Spleen (tissue), 11 donors: ENCODE measurements around the gene P2RY11. TPM values are rescaled to one million over a fixed set of nuclear protein-coding genes. Genes with fewer than 3 reads are reported as not detected.

Source experiments
- DNase-seq: peaks from one replicate; pipeline ENCODE4 v3.0.0-alpha.2; 2020
- H3K27ac ChIP-seq, 8 donors: fragments of 200-600 bp; sonication (generic) in 7 of 8; 1 replicate in 4 of 8; 2 replicates in 4 of 8; pipeline versions ENCODE4 v1.5.0 to v1.8.0; 2016 to 2021; ENCODE audit warnings: inconsistent platforms in 4 of 8, mild to moderate bottlenecking in 4 of 8, moderate library complexity in 1 of 8
- H3K27me3 ChIP-seq, 7 donors: fragments of 200-600 bp; sonication (generic) in 6 of 7; replicated peaks in 1 of 7; 1 replicate in 4 of 7; 2 replicates in 3 of 7; pipeline versions ENCODE4 v1.5.0 to v1.8.0; 2016 to 2021; ENCODE audit warnings: inconsistent platforms in 3 of 7, mild to moderate bottlenecking in 1 of 7
- H3K36me3 ChIP-seq, 6 donors: fragments of 200-600 bp; sonication (generic) in 5 of 6; 1 replicate in 4 of 6; 2 replicates in 2 of 6; pipeline versions ENCODE4 v1.5.0 to v1.8.0; 2016 to 2021; ENCODE audit warnings: inconsistent platforms in 2 of 6
- H3K4me1 ChIP-seq, 6 donors: fragments of 200-600 bp; sonication (generic) in 5 of 6; 1 replicate in 3 of 6; 2 replicates in 3 of 6; pipeline versions ENCODE4 v1.5.0 to v1.8.0; 2016 to 2021; ENCODE audit warnings: inconsistent platforms in 3 of 6
- H3K4me3 ChIP-seq, 8 donors: fragments of 200-600 bp; sonication (generic) in 7 of 8; 1 replicate in 4 of 8; 2 replicates in 4 of 8; pipeline versions ENCODE4 v1.5.0 to v1.8.0; 2016 to 2021; ENCODE audit warnings: inconsistent platforms in 4 of 8, mild to moderate bottlenecking in 4 of 8, moderate library complexity in 2 of 8
- H3K9me3 ChIP-seq, 8 donors: fragments of 200-600 bp; sonication (generic) in 7 of 8; 1 replicate in 4 of 8; 2 replicates in 4 of 8; pipeline versions ENCODE4 v1.5.0 to v1.8.0; 2016 to 2021; ENCODE audit warnings: inconsistent platforms in 4 of 8
- CTCF ChIP-seq, 11 experiments: fragments of 200-600 bp in 7 of 11; fragments of 450-650 bp in 4 of 11; sonication (generic) in 4 of 11; IDR thresholded peaks in 8 of 11; conservative IDR thresholded peaks in 3 of 11; 1 replicate in 7 of 11; 2 replicates in 4 of 11; pipeline versions ENCODE4 v1.4.0 to v1.8.0; 2016 to 2021; ENCODE audit warnings: antibody characterized with exemption in 11 of 11, inconsistent platforms in 4 of 11, mild to moderate bottlenecking in 1 of 11
- POLR2A ChIP-seq, 3 donors: fragments of 450-650 bp; IDR thresholded peaks; one replicate each; pipeline ENCODE4 v1.5.1; 2017; ENCODE audit warnings: antibody characterized with exemption in 3 of 3, mild to moderate bottlenecking in 1 of 3
- POLR2AphosphoS5 ChIP-seq, 3 donors: sonication (generic); formaldehyde crosslinking; IDR thresholded peaks; one replicate each; pipeline ENCODE4 v1.5.1; 2017; ENCODE audit warnings: antibody characterized with exemption in 3 of 3
- whole genome bisulfite sequencing, 5 donors: extraction: QIAGEN DNeasy Blood & Tissue Kit in 3 of 5; methylation state at CpG; one replicate each; pipeline versions ENCODE4 v1.1.5 to v1.1.7; 2013 to 2018; 5-methylcytosine and 5-hydroxymethylcytosine counted together
- intact Hi-C: fragments of 100-400 bp; cut with DNase I; formaldehyde crosslinking; loops from one replicate; pipeline ENCODE4 v1.15.0; 2023; ENCODE audit warnings: low total_unique reads
- polyA plus RNA-seq, 3 donors: library from polyadenylated mRNA; stranded (reverse); fragments of 200-250 nt; gene quantifications; one replicate each; pipeline ENCODE4 v1.2.1, GENCODE V29; 2013
- total RNA-seq, 7 donors: library from RNA; depleted of rRNA in 3 of 7; stranded (reverse); fragments of >200 nt in 3 of 7; fragmentation: NEBNext Ultra II Directional in 4 of 7; extraction: Animal tissue kit (Norgen Biotek cat#: 25700) in 4 of 7; gene quantifications; one replicate each; pipeline versions ENCODE4 v1.1.0 to v1.2.1, GENCODE V29; 2016 to 2021
- donor health status: healthy with polysubstance abuse.
- donor health status: DM: no; HTN: no; CAD: no; lungs with moderate emphysema.
- donor health status: DM: no; HTN: no; CAD: no.
- donor health status: Bipolar disorder and iron deficiency.
- donor health status: healthy.
- donor health status: DM: no; HTN: no; CAD: no.
- donor health status: DM: yes; HTN: yes; CAD: no.

Gene P2RY11
- total and polyA plus RNA-seq, 10 donors, result 7.9 to 24.2 (median 16.9) TPM

- Histone ChIP-seq H3K9me3 (no peaks in the 10 kb centered on the region), H3K27me3 (no peaks in the 10 kb centered on the region), H3K36me3 (peaks cover 0 to 72% (median 20%) of the 10 kb centered on the region in 6 donors), H3K4me3 (no peak overlapping the region), H3K27ac (peak overlapping the region in 6 of 8 donors; percentile 15 to 73 (median 55)), H3K4me1 (peaks cover 0 to 18% (median 0%) of the 10 kb centered on the region in 6 donors)
- TF ChIP-seq POLR2AphosphoS5 (IDR thresholded peaks at IDR 0.05), result no peak
- no peak for TF ChIP-seq POLR2A (IDR thresholded peaks at IDR 0.05)
- no peak for TF ChIP-seq CTCF (IDR thresholded peaks at IDR 0.05 in 8 of 11, conservative IDR thresholded peaks at IDR 0.05 in 3 of 11)
- intact Hi-C loops, result no loop called here
- no peak for DNase-seq
- WGBS, 5 donors, result 45 to 87% (median 64%) methylated on average over 4 of the region's 4 CpGs
Observed at GRCh38 chr19:10126213-10126639, 14.7 kb downstream of the P2RY11 start.

- H3K36me3 ChIP-seq, result peaks cover 0 to 100% (median 82%) of the 10 kb centered on the region in 6 donors
- TF ChIP-seq CTCF (IDR thresholded peaks at IDR 0.05 in 8 of 11, conservative IDR thresholded peaks at IDR 0.05 in 3 of 11) (no peak), POLR2A (IDR thresholded peaks at IDR 0.05) (no peak), POLR2AphosphoS5 (IDR thresholded peaks at IDR 0.05) (no peak)
Observed at GRCh38 chr19:10132905-10133304, 21.4 kb downstream of the P2RY11 start.

GRCh38 chr19:10133596-10133995 lies 22.1 kb downstream of the P2RY11 start:
- peaks cover 0 to 100% (median 86%) of the 10 kb centered on the region in 6 donors for H3K36me3 ChIP-seq
- H3K27me3 ChIP-seq, result no peaks in the 10 kb centered on the region
- DNase-seq, result no peak
- H3K4me1 ChIP-seq, result no peaks in the 10 kb centered on the region
- no peak overlapping the region for H3K27ac ChIP-seq
- TF ChIP-seq POLR2AphosphoS5 (IDR thresholded peaks at IDR 0.05), result no peak
- TF ChIP-seq POLR2A (IDR thresholded peaks at IDR 0.05), result no peak
- TF ChIP-seq CTCF (IDR thresholded peaks at IDR 0.05 in 8 of 11, conservative IDR thresholded peaks at IDR 0.05 in 3 of 11), result no peak
- no peak overlapping the region for H3K4me3 ChIP-seq
- 81 to 88% (median 86%) methylated on average over 11 of the region's 11 CpGs for WGBS, 5 donors
- H3K9me3 ChIP-seq, result no peaks in the 10 kb centered on the region
- intact Hi-C loops, result no loop called here

More at GRCh38 chr19:10132905-10133304, 21.4 kb downstream of the P2RY11 start:
- Histone ChIP-seq H3K4me3 (no peak overlapping the region), H3K4me1 (no peaks in the 10 kb centered on the region), H3K27ac (no peak overlapping the region), H3K9me3 (no peaks in the 10 kb centered on the region), H3K27me3 (no peaks in the 10 kb centered on the region)
- no peak for DNase-seq
- intact Hi-C loops, result no loop called here
- WGBS, 5 donors, result 85 to 91% (median 90%) methylated on average over 7 of the region's 7 CpGs

- WGBS, 5 donors, result 80 to 95% (median 94%) methylated on average over 2 to 9 of the region's 9 CpGs
- TF ChIP-seq POLR2A (IDR thresholded peaks at IDR 0.05) (no peak), CTCF (IDR thresholded peaks at IDR 0.05 in 8 of 11, conservative IDR thresholded peaks at IDR 0.05 in 3 of 11) (no peak), POLR2AphosphoS5 (IDR thresholded peaks at IDR 0.05) (peak in 1 of 3 donors; percentile 8)
Observed at GRCh38 chr19:10134040-10134439, 22.5 kb downstream of the P2RY11 start.

More at GRCh38 chr19:10134040-10134439, 22.5 kb downstream of the P2RY11 start:
- no peak overlapping the region for H3K27ac ChIP-seq
- H3K9me3 ChIP-seq, result no peaks in the 10 kb centered on the region
- DNase-seq, result no peak
- H3K36me3 ChIP-seq, result peaks cover 0 to 100% (median 90%) of the 10 kb centered on the region in 6 donors
- H3K4me1 ChIP-seq, result no peaks in the 10 kb centered on the region
- H3K4me3 ChIP-seq, result no peak overlapping the region
- intact Hi-C loops, result no loop called here
- H3K27me3 ChIP-seq, result no peaks in the 10 kb centered on the region
